Choroid plexus epithelial cell (primary cell): Measurements from ENCODE around the gene THBS2.
"Not testable (repeated sequence)": the region's sequence is repeated elsewhere in the genome, so short reads cannot be mapped to it uniquely, and the experiment has no call there.

ENCODE experiments used
- DNase-seq: peaks from one replicate; pipeline ENCODE4 v3.0.0-alpha.2; 2010; ENCODE audit warnings: low read depth
- H3K4me3 ChIP-seq: 2 replicates; pipeline ENCODE4 v1.5.1; 2011; ENCODE audit warnings: low read depth, mild to moderate bottlenecking, control low read depth, low read length, moderate library complexity
- CTCF ChIP-seq: conservative IDR thresholded peaks from 2 replicates; pipeline ENCODE4 v1.5.1; 2011; ENCODE audit warnings: low read depth, mild to moderate bottlenecking, control low read depth, inconsistent platforms, low read length, moderate library complexity

The THBS2 gene

GRCh38 chr6:169266746-169267591 lies 13.3 kb upstream of the THBS2 start:
- H3K4me3 ChIP-seq = no peak overlapping the region
- peak; percentile 39 for DNase-seq
- TF ChIP-seq CTCF = no peak

- no peak for DNase-seq
- TF ChIP-seq CTCF = no peak
- H3K4me3 ChIP-seq = no peak overlapping the region
These were observed 12.6 kb upstream of the THBS2 start for GRCh38 chr6:169266261-169266660.

- H3K4me3 ChIP-seq = no peak overlapping the region
- no peak for TF ChIP-seq CTCF
- DNase-seq = no peak
These were observed 12.0 kb upstream of the THBS2 start for GRCh38 chr6:169265486-169266131.

- H3K4me3 ChIP-seq = no peak overlapping the region
- peak; percentile 50 for DNase-seq
- no peak for TF ChIP-seq CTCF
These were observed 10.4 kb upstream of the THBS2 start for GRCh38 chr6:169263836-169264608.

- TF ChIP-seq CTCF = no peak
- no peak for DNase-seq
- H3K4me3 ChIP-seq = no peak overlapping the region
These were observed 9.7 kb upstream of the THBS2 start for GRCh38 chr6:169263374-169263773.

- DNase-seq, H3K4me3 ChIP-seq: not testable (repeated sequence)
These were observed 9.0 kb upstream of the THBS2 start for GRCh38 chr6:169262602-169263001.

GRCh38 chr6:169256518-169256917 lies 2.9 kb upstream of the THBS2 start:
- TF ChIP-seq CTCF = no peak
- no peak for DNase-seq
- no peak overlapping the region for H3K4me3 ChIP-seq
